Brain pericyte (primary cell): ENCODE results near the gene NTN3.
"Not testable (repeated sequence)": the region's sequence is repeated elsewhere in the genome, so short reads cannot be mapped to it uniquely, and the experiment has no call there.

ENCODE experiments used
- DNase-seq: peaks from one replicate; pipeline ENCODE4 v3.0.0-alpha.2; 2012; ENCODE audit warnings: low read depth, low spot score

Gene NTN3

GRCh38 chr16:2479996-2480395 lies 8.9 kb downstream of the NTN3 start:
- DNase-seq: not testable (repeated sequence)

- no peak for DNase-seq
Observed at GRCh38 chr16:2480948-2481347, 9.9 kb downstream of the NTN3 start.

- no peak for DNase-seq
Observed at GRCh38 chr16:2481676-2482075, 10.6 kb downstream of the NTN3 start.

- no peak for DNase-seq
Observed at GRCh38 chr16:2482249-2482648, 11.2 kb downstream of the NTN3 start.

GRCh38 chr16:2482708-2483534 lies 11.8 kb downstream of the NTN3 start:
- no peak for DNase-seq

- DNase-seq: no peak
Observed at GRCh38 chr16:2483939-2484897, 13.1 kb downstream of the NTN3 start.

GRCh38 chr16:2484898-2485508 lies 13.9 kb downstream of the NTN3 start:
- no peak for DNase-seq

GRCh38 chr16:2485811-2486507 lies 14.9 kb downstream of the NTN3 start:
- no peak for DNase-seq

GRCh38 chr16:2486645-2487516 lies 15.8 kb downstream of the NTN3 start:
- no peak for DNase-seq

- no peak for DNase-seq
Observed at GRCh38 chr16:2487517-2487842, 16.4 kb downstream of the NTN3 start.

GRCh38 chr16:2487903-2488531 lies 16.9 kb downstream of the NTN3 start:
- DNase-seq: no peak

- no peak for DNase-seq
Observed at GRCh38 chr16:2489581-2489980, 18.5 kb downstream of the NTN3 start.

GRCh38 chr16:2490190-2491105 lies 19.4 kb downstream of the NTN3 start:
- DNase-seq: no peak

- DNase-seq: no peak
Observed at GRCh38 chr16:2492292-2492691, 21.2 kb downstream of the NTN3 start.

- no peak for DNase-seq
Observed at GRCh38 chr16:2493605-2494004, 22.5 kb downstream of the NTN3 start.

- DNase-seq: no peak
Observed at GRCh38 chr16:2494616-2495015, 23.5 kb downstream of the NTN3 start.

GRCh38 chr16:2495041-2495440 lies 23.9 kb downstream of the NTN3 start:
- no peak for DNase-seq

GRCh38 chr16:2496223-2497115 lies 25.4 kb downstream of the NTN3 start:
- no peak for DNase-seq
